Adipocyte (in vitro differentiated cells): ENCODE data around the gene SNX32.
"Not testable (repeated sequence)": the region's sequence is repeated elsewhere in the genome, so short reads cannot be mapped to it uniquely, and the experiment has no call there.

Source experiments
- DNase-seq: peaks from one replicate; pipeline ENCODE4 v3.0.0-alpha.2; 2015; ENCODE audit warnings: low read depth
- H3K27me3 ChIP-seq: replicated peaks from 2 replicates; pipeline ENCODE4 v1.7.0; 2013; ENCODE audit warnings: mild to moderate bottlenecking, low read length, moderate library complexity; ENCODE audit not compliant: control insufficient read depth, insufficient read depth
- H3K36me3 ChIP-seq: 2 replicates; pipeline ENCODE4 v1.7.0; 2013; ENCODE audit warnings: low read length, mild to moderate bottlenecking, moderate library complexity; ENCODE audit not compliant: control insufficient read depth, insufficient read depth, severe bottlenecking
- H3K4me1 ChIP-seq: 2 replicates; pipeline ENCODE4 v1.7.0; 2013; ENCODE audit warnings: mild to moderate bottlenecking, low read length, moderate library complexity; ENCODE audit not compliant: control insufficient read depth, insufficient read depth
- H3K4me3 ChIP-seq: 2 replicates; pipeline ENCODE4 v1.7.0; 2013; ENCODE audit warnings: mild to moderate bottlenecking, low read length, moderate library complexity
- H3K9ac ChIP-seq: 2 replicates; pipeline ENCODE4 v1.7.0; 2013; ENCODE audit warnings: mild to moderate bottlenecking, low read length, moderate library complexity
- H3K9me3 ChIP-seq: 2 replicates; pipeline ENCODE4 v1.7.0; 2013; ENCODE audit warnings: mild to moderate bottlenecking, low read length, moderate library complexity; ENCODE audit not compliant: control insufficient read depth

SNX32 gene

DNA sequence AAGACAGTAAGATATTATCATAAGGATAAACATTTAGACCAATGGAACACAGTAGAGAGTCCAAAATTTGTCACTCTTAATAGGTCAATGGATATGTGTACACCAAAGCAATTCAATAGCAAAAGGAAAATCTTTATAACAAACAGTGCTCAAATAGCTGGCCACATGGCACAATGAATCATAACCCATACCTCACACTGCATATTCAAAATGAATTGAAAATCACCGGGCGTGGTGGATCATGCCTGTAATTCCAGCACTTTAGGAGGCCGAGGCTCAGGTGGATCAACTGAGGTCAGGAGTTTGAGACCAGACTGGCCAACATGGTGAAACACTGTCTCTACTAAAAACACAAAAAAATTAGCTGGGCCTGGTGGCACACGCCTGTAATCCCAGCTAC, 8.4 kb downstream of the SNX32 start:
- Histone ChIP-seq H3K36me3 (no peaks in the 10 kb centered on the region), H3K9me3 (no peaks in the 10 kb centered on the region), H3K9ac (no peak overlapping the region), H3K27me3 (no peaks in the 10 kb centered on the region), H3K4me3 (no peak overlapping the region), H3K4me1 (no peaks in the 10 kb centered on the region)
- DNase-seq: no peak

- no peaks in the 10 kb centered on the region for H3K36me3 ChIP-seq
- no peak overlapping the region for H3K9ac ChIP-seq
- no peak for DNase-seq
- no peaks in the 10 kb centered on the region for H3K27me3 ChIP-seq
- H3K4me3 ChIP-seq: no peak overlapping the region
- H3K9me3 ChIP-seq: no peaks in the 10 kb centered on the region
- no peaks in the 10 kb centered on the region for H3K4me1 ChIP-seq
These were observed 10.0 kb downstream of the SNX32 start for GRCh38 chr11:65843811-65844210.

GRCh38 chr11:65844231-65844872, 10.6 kb downstream of the SNX32 start:
- no peak overlapping the region for H3K9ac ChIP-seq
- no peak for DNase-seq
- H3K4me3 ChIP-seq: no peak overlapping the region
- H3K9me3 ChIP-seq: no peaks in the 10 kb centered on the region
- no peaks in the 10 kb centered on the region for H3K4me1 ChIP-seq
- no peaks in the 10 kb centered on the region for H3K36me3 ChIP-seq
- no peaks in the 10 kb centered on the region for H3K27me3 ChIP-seq

- Histone ChIP-seq H3K4me1 (no peaks in the 10 kb centered on the region), H3K27me3 (no peaks in the 10 kb centered on the region), H3K4me3 (no peak overlapping the region), H3K9me3 (no peaks in the 10 kb centered on the region), H3K9ac (no peak overlapping the region), H3K36me3 (peaks cover 18% of the 10 kb centered on the region)
- DNase-seq: no peak
These were observed 14.0 kb downstream of the SNX32 start for GRCh38 chr11:65847746-65848145.

DNA sequence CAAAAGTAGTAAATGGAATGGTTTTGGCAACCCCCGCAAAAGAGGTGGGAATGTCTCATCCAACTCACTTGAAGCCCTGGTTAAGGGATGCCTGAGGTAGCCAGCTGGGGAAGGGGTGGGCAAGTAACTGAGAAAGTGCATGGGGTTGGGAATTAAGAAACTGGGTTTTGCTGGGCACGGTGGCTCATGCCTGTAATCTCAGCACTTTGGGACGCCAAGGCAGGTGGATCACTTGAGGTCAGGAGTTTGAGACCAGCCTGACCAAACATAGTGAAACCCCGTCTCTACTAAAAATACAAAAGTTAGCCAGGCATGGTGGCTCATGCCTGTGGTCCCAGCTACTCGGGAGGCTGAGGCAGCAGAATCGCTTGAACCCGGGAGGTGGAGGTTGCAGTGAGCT, 14.9 kb downstream of the SNX32 start:
- not testable (repeated sequence) for H3K4me3 ChIP-seq, H3K9me3 ChIP-seq, H3K4me1 ChIP-seq, H3K9ac ChIP-seq, DNase-seq, H3K27me3 ChIP-seq
- H3K36me3 ChIP-seq: peaks cover 27% of the 10 kb centered on the region

- Histone ChIP-seq H3K4me1 (peaks cover 3% of the 10 kb centered on the region), H3K27me3 (no peaks in the 10 kb centered on the region), H3K36me3 (peaks cover 34% of the 10 kb centered on the region), H3K9ac (no peak overlapping the region), H3K4me3 (no peak overlapping the region), H3K9me3 (no peaks in the 10 kb centered on the region)
- DNase-seq: no peak
These were observed 15.6 kb downstream of the SNX32 start for GRCh38 chr11:65849366-65849765.

GRCh38 chr11:65849771-65850216, 16.0 kb downstream of the SNX32 start:
- Histone ChIP-seq H3K36me3 (peaks cover 38% of the 10 kb centered on the region), H3K9me3 (no peaks in the 10 kb centered on the region), H3K4me3 (no peak overlapping the region), H3K4me1 (peaks cover 5% of the 10 kb centered on the region), H3K27me3 (no peaks in the 10 kb centered on the region), H3K9ac (no peak overlapping the region)
- DNase-seq: no peak

DNA sequence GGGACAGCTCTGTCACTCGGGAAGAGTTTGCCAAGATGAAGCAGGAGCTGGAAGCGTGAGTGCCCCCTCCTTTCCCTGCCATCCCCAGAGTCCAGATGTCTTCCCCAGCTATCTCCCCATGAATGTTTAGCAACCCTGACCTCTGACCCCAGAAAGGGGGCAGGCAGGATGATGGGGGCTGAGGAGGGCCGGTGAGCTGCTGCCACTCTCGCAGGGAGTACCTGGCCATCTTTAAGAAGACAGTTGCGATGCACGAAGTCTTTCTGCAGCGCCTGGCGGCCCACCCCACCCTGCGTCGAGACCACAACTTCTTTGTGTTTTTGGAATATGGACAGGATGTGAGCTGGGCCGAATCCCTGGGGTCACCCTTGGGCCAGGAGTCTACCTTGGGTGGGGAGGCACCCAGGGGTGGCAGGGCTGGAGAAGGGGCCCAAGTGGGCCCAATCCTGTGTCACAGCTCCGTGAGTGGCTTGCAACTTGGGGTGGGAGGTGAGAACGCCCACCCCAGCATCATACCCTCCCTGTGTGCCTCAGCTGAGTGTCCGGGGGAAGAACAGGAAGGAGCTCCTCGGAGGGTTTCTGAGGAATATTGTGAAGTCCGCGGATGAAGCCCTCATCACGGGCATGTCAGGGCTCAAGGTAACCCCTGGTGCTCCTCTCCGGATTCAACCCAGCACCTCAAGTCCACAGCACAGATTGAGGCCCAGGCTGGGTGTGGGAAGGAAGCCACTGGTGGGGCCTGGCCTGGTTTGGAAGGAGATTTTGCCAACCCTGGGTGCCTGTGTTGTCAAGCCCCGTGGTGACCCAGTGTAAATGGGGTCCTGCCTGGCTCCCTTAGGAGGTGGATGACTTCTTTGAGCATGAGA, 16.7 kb downstream of the SNX32 start:
- H3K9me3 ChIP-seq: no peaks in the 10 kb centered on the region
- H3K9ac ChIP-seq: no peak overlapping the region
- no peak overlapping the region for H3K4me3 ChIP-seq
- no peaks in the 10 kb centered on the region for H3K27me3 ChIP-seq
- H3K36me3 ChIP-seq: peaks cover 45% of the 10 kb centered on the region
- H3K4me1 ChIP-seq: peaks cover 7% of the 10 kb centered on the region
- DNase-seq: no peak

- Histone ChIP-seq H3K4me1 (peaks cover 14% of the 10 kb centered on the region), H3K9me3 (no peaks in the 10 kb centered on the region), H3K4me3 (no peak overlapping the region), H3K36me3 (peaks cover 51% of the 10 kb centered on the region), H3K27me3 (no peaks in the 10 kb centered on the region), H3K9ac (no peak overlapping the region)
- no peak for DNase-seq
These were observed 17.4 kb downstream of the SNX32 start for GRCh38 chr11:65851083-65851579.

- H3K27me3 ChIP-seq: no peaks in the 10 kb centered on the region
- H3K9ac ChIP-seq: no peak overlapping the region
- DNase-seq: no peak
- peaks cover 51% of the 10 kb centered on the region for H3K36me3 ChIP-seq
- H3K4me3 ChIP-seq: no peak overlapping the region
- H3K4me1 ChIP-seq: peaks cover 18% of the 10 kb centered on the region
- H3K9me3 ChIP-seq: no peaks in the 10 kb centered on the region
These were observed 18.2 kb downstream of the SNX32 start for GRCh38 chr11:65851811-65852507.
